Skeletal muscle cell (primary cell): Measurements from ENCODE around the gene HERPUD2.
"Not testable (repeated sequence)": the region's sequence is repeated elsewhere in the genome, so short reads cannot be mapped to it uniquely, and the experiment has no call there.

ENCODE experiments used
- DNase-seq: peaks from one replicate; pipeline ENCODE4 v3.0.0-alpha.2; 2010; ENCODE audit warnings: low read depth
- H3K4me3 ChIP-seq: 2 replicates; pipeline ENCODE4 v1.5.1; 2011; ENCODE audit warnings: low read depth, mild to moderate bottlenecking, control low read depth, low read length, moderate library complexity

The HERPUD2 gene

GRCh38 chr7:35690614-35691013 is 4.3 kb downstream of the HERPUD2 start:
- H3K4me3 ChIP-seq, DNase-seq: not testable (repeated sequence)

GRCh38 chr7:35685781-35686180 is 9.2 kb downstream of the HERPUD2 start:
- H3K4me3 ChIP-seq: no peak overlapping the region
- DNase-seq: no peak

- DNase-seq: no peak
- H3K4me3 ChIP-seq: no peak overlapping the region
Measured at GRCh38 chr7:35681231-35682029, 13.5 kb downstream of the HERPUD2 start.

- no peak for DNase-seq
- no peak overlapping the region for H3K4me3 ChIP-seq
Measured at GRCh38 chr7:35680403-35681013, 14.4 kb downstream of the HERPUD2 start.

- no peak overlapping the region for H3K4me3 ChIP-seq
- DNase-seq: no peak
Measured at GRCh38 chr7:35677582-35678356, 17.2 kb downstream of the HERPUD2 start.

- DNase-seq: no peak
- H3K4me3 ChIP-seq: no peak overlapping the region
Measured at GRCh38 chr7:35676211-35676610, 18.7 kb downstream of the HERPUD2 start.

GRCh38 chr7:35670856-35671569 is 23.9 kb downstream of the HERPUD2 start:
- DNase-seq: no peak
- no peak overlapping the region for H3K4me3 ChIP-seq

- not testable (repeated sequence) for DNase-seq, H3K4me3 ChIP-seq
Measured at GRCh38 chr7:35660411-35660810, 34.5 kb downstream of the HERPUD2 start.

- DNase-seq: no peak
Measured at GRCh38 chr7:35658606-35659201, 36.2 kb downstream of the HERPUD2 start.

GRCh38 chr7:35657125-35657524 is 37.8 kb downstream of the HERPUD2 start:
- no peak for DNase-seq
- no peak overlapping the region for H3K4me3 ChIP-seq

More at GRCh38 chr7:35658606-35659201, 36.2 kb downstream of the HERPUD2 start:
- no peak overlapping the region for H3K4me3 ChIP-seq

GRCh38 chr7:35654558-35654957 is 40.4 kb downstream of the HERPUD2 start:
- H3K4me3 ChIP-seq, DNase-seq: not testable (repeated sequence)

- no peak overlapping the region for H3K4me3 ChIP-seq
- no peak for DNase-seq
Measured at GRCh38 chr7:35652124-35652523, 42.8 kb downstream of the HERPUD2 start.

- no peak overlapping the region for H3K4me3 ChIP-seq
- no peak for DNase-seq
Measured at GRCh38 chr7:35650751-35651150, 44.2 kb downstream of the HERPUD2 start.

- DNase-seq: no peak
- no peak overlapping the region for H3K4me3 ChIP-seq
Measured at GRCh38 chr7:35649711-35650110, 45.2 kb downstream of the HERPUD2 start.

- DNase-seq: no peak
- H3K4me3 ChIP-seq: no peak overlapping the region
Measured at GRCh38 chr7:35648367-35648766, 46.6 kb downstream of the HERPUD2 start.

GRCh38 chr7:35647171-35647574 is 47.8 kb downstream of the HERPUD2 start:
- no peak for DNase-seq
- no peak overlapping the region for H3K4me3 ChIP-seq

GRCh38 chr7:35646289-35647023 is 48.5 kb downstream of the HERPUD2 start:
- no peak overlapping the region for H3K4me3 ChIP-seq
- no peak for DNase-seq

GRCh38 chr7:35645691-35646090 is 49.2 kb downstream of the HERPUD2 start:
- no peak for DNase-seq
- no peak overlapping the region for H3K4me3 ChIP-seq
